Ishikawa (cell line): ENCODE data around the gene SRSF2.

Experiments used
- CEBPB ChIP-seq: IDR thresholded peaks from 2 replicates; pipeline ENCODE4 v1.6.1; 2012
- CREB1 ChIP-seq: IDR thresholded peaks from 2 replicates; pipeline ENCODE4 v1.6.1; 2012; ENCODE audit warnings: low read depth
- EGR1 ChIP-seq: IDR thresholded peaks from 2 replicates; pipeline ENCODE4 v1.6.1; 2012
- EP300 ChIP-seq: IDR thresholded peaks from 2 replicates; pipeline ENCODE4 v1.6.1; 2012; ENCODE audit warnings: borderline replicate concordance
- FOXM1 ChIP-seq: IDR thresholded peaks from 2 replicates; pipeline ENCODE4 v1.6.1; 2012; ENCODE audit warnings: low read depth, borderline replicate concordance
- MAX ChIP-seq: IDR thresholded peaks from 2 replicates; pipeline ENCODE4 v1.6.1; 2012
- NFIC ChIP-seq: IDR thresholded peaks from 2 replicates; pipeline ENCODE4 v1.6.1; 2012
- RAD21 ChIP-seq: IDR thresholded peaks from 2 replicates; pipeline ENCODE4 v1.6.1; 2012; ENCODE audit warnings: low read depth
- REST ChIP-seq: IDR thresholded peaks from 2 replicates; pipeline ENCODE4 v1.6.1; 2012; ENCODE audit warnings: low read depth, mild to moderate bottlenecking
- TAF1 ChIP-seq: IDR thresholded peaks from 2 replicates; pipeline ENCODE4 v1.6.1; 2012; ENCODE audit warnings: low read depth, mild to moderate bottlenecking
- TCF12 ChIP-seq: IDR thresholded peaks from 2 replicates; pipeline ENCODE4 v1.6.1; 2012; ENCODE audit warnings: low read depth
- TEAD4 ChIP-seq: IDR thresholded peaks from 2 replicates; pipeline ENCODE4 v1.6.1; 2012
- USF1 ChIP-seq: IDR thresholded peaks from 2 replicates; pipeline ENCODE4 v1.6.1; 2012
- YY1 ChIP-seq: IDR thresholded peaks from 2 replicates; pipeline ENCODE4 v1.6.1; 2012; ENCODE audit warnings: low read depth
- ZBTB7A ChIP-seq: IDR thresholded peaks from 2 replicates; pipeline ENCODE4 v1.6.1; 2012; ENCODE audit warnings: low read depth

The SRSF2 gene

GRCh38 chr17:76704805-76705204 is 32.3 kb downstream of the SRSF2 start:
- TF ChIP-seq EGR1 (no peak), USF1 (no peak), YY1 (no peak), TAF1 (no peak), NFIC (no peak), TEAD4 (no peak), FOXM1 (no peak), ZBTB7A (no peak), REST (no peak)

GRCh38 chr17:76702941-76703637 is 34.0 kb downstream of the SRSF2 start:
- no peak for TF ChIP-seq ZBTB7A
- no peak for TF ChIP-seq USF1
- no peak for TF ChIP-seq EP300
- no peak for TF ChIP-seq TAF1
- TF ChIP-seq RAD21, result no peak
- no peak for TF ChIP-seq CEBPB
- no peak for TF ChIP-seq REST
- no peak for TF ChIP-seq TEAD4
- no peak for TF ChIP-seq CREB1
- no peak for TF ChIP-seq TCF12
- TF ChIP-seq EGR1, result no peak
- TF ChIP-seq FOXM1, result no peak
- TF ChIP-seq MAX, result no peak
- TF ChIP-seq YY1, result no peak
- no peak for TF ChIP-seq NFIC

- TF ChIP-seq TAF1 (no peak), EP300 (no peak), CEBPB (no peak)
These were observed 35.1 kb downstream of the SRSF2 start for GRCh38 chr17:76702076-76702475.

- TF ChIP-seq YY1 (no peak), EP300 (no peak), TEAD4 (no peak), TAF1 (no peak), RAD21 (no peak), FOXM1 (no peak), USF1 (no peak), EGR1 (no peak), TCF12 (no peak), MAX (no peak), NFIC (no peak), ZBTB7A (no peak), CEBPB (no peak), REST (no peak), CREB1 (no peak)
These were observed 35.6 kb downstream of the SRSF2 start for GRCh38 chr17:76701471-76701967.
